Measurements from ENCODE around the gene UBE2D4. TPM values are rescaled to one million over a fixed set of nuclear protein-coding genes. Genes with fewer than 3 reads are reported as not detected.

The UBE2D4 gene
- total RNA-seq, 4 donors from 2014 or later: 13.3 to 55.7 (median 15.5) TPM

DNA sequence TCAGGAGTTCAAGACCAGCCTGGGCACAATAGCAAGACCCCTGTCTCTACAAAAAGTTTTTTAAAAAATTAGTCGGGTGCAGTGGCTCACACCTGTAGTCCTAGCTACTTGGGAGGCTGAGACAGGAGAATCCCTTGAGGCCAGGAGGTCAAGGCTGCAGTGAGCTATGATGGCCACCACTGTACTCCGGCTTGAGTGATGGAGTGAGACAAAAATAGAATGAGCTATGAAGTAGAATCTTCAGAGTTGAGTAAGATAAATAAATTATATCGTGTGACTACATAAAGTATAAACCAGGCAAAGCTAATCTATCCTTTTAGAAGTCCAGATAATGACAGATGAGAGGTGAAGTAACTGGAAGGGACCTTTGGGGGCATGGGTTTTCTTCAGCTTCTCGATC lies 41.6 kb upstream of the UBE2D4 start:
- 91% methylated on average over 3 to 4 of the region's 4 CpGs for WGBS, 2 donors (ENCODE audit: low coverage in 1 of 2)
- in situ Hi-C loops (cut with MboI; ENCODE audit: low pct_ligation_motif_present in 1 of 4, low pct_unique_long_range_greater_than_20kb in 1 of 4, low sequenced_read_pairs in 3 of 4) (no loop called here), intact Hi-C loops (cut with DNase I; ENCODE audit: low total_unique reads) (no loop called here)
- Histone ChIP-seq H3K36me3 (peaks cover 0 to 26% (median 10%) of the 10 kb centered on the region in 4 donors), H3K27ac (no peak overlapping the region), H3K4me3 (no peak overlapping the region), H3K9me3 (no peaks in the 10 kb centered on the region), H3K27me3 (no peaks in the 10 kb centered on the region), H3K4me1 (peaks cover 0 to 6% (median 0%) of the 10 kb centered on the region in 4 donors)
- no peak for DNase-seq
- TF ChIP-seq, protein P1, sequence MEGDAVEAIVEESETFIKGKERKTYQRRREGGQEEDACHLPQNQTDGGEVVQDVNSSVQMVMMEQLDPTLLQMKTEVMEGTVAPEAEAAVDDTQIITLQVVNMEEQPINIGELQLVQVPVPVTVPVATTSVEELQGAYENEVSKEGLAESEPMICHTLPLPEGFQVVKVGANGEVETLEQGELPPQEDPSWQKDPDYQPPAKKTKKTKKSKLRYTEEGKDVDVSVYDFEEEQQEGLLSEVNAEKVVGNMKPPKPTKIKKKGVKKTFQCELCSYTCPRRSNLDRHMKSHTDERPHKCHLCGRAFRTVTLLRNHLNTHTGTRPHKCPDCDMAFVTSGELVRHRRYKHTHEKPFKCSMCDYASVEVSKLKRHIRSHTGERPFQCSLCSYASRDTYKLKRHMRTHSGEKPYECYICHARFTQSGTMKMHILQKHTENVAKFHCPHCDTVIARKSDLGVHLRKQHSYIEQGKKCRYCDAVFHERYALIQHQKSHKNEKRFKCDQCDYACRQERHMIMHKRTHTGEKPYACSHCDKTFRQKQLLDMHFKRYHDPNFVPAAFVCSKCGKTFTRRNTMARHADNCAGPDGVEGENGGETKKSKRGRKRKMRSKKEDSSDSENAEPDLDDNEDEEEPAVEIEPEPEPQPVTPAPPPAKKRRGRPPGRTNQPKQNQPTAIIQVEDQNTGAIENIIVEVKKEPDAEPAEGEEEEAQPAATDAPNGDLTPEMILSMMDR (IDR thresholded peaks at IDR 0.05): no peak
- TF ChIP-seq POLR2A (IDR thresholded peaks at IDR 0.05) (no peak), POLR2AphosphoS5 (IDR thresholded peaks at IDR 0.05) (no peak), EP300 (IDR thresholded peaks at IDR 0.05; ENCODE audit: low read depth) (no peak)

DNA sequence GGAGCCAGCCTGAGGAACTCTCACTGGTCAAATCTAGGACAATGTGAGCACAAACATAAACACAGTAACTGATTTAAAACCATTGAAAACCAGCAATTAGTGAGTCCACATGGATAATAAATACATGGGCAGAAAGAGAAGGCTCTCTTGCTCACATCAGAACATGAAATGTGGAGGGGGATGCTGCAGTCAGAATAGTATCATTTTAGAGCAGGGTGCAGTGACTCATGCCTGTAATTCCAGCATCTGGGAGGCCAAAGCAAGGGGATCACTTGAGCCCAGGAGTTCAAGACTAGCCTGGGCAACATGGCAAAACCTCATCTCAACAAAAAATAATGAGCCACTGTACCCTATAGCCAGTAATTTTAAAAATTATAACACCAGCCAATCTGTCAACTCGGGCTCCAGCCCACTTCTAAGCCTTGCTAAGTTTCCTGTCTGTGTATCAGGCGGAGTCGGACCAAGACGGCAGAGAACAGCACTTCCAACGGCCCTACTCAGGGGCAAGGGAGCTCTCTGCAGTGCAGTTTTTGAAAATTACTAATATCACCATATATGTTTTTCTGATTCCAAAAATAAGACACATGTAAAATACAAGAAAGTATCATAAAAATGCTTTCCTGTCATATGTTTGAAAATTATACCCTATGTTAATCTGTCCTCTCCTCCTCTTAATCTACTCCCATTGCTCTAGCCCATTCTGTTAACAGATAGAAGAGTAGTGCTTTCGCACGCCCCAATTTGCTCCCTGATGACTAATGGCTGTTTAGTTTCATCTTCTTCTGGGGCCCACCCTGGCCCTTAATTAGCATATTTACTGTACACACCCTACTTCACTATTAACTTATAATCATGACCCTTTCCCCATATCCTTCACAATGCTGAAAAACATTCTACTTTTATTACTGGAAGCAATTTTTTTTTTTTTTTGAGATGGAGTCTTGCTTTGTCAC lies 37.0 kb upstream of the UBE2D4 start:
- H3K4me1 ChIP-seq: peaks cover 0 to 25% (median 0%) of the 10 kb centered on the region in 4 donors
- WGBS, 2 donors (ENCODE audit: low coverage in 1 of 2): 84 to 86% methylated on average over 7 of the region's 7 CpGs
- peaks cover 0 to 4% (median 0%) of the 10 kb centered on the region in 4 donors for H3K36me3 ChIP-seq
- H3K27ac ChIP-seq: no peak overlapping the region
- no peak for DNase-seq
- no peaks in the 10 kb centered on the region for H3K27me3 ChIP-seq
- intact Hi-C loops (cut with DNase I; ENCODE audit: low total_unique reads) (no loop called here), in situ Hi-C loops (cut with MboI; ENCODE audit: low pct_ligation_motif_present in 1 of 4, low pct_unique_long_range_greater_than_20kb in 1 of 4, low sequenced_read_pairs in 3 of 4) (no loop called here)
- no peaks in the 10 kb centered on the region for H3K9me3 ChIP-seq
- TF ChIP-seq POLR2A (IDR thresholded peaks at IDR 0.05) (no peak), POLR2AphosphoS5 (IDR thresholded peaks at IDR 0.05) (no peak), EP300 (IDR thresholded peaks at IDR 0.05; ENCODE audit: low read depth) (no peak)
- TF ChIP-seq, protein P1 (IDR thresholded peaks at IDR 0.05): no peak
- H3K4me3 ChIP-seq: no peak overlapping the region

DNA sequence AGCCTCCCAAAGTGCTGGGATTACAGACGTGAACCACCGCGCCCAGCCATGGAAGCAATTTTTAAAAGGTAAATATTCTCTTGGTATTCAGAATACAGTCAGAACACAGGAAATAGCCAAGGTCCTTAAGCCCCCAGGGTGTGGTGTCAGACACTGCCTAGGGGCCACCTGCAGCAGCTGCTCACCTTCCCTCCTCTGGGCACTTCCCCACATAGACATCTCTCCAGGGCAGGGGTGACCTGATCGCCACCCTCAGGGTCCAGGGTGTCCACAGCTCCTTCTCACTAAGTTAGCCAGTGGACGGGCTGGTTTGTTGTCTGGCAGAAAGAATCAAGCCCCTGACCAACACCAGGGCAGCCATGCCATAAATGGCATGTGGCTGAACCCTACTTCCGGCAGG lies 35.8 kb upstream of the UBE2D4 start:
- no peak overlapping the region for H3K4me3 ChIP-seq

More for the DNA sequence above, 35.8 kb upstream of the UBE2D4 start:
- Histone ChIP-seq H3K9me3 (no peaks in the 10 kb centered on the region), H3K27me3 (no peaks in the 10 kb centered on the region), H3K4me1 (peaks cover 0 to 25% (median 0%) of the 10 kb centered on the region in 4 donors), H3K27ac (no peak overlapping the region), H3K36me3 (no peaks in the 10 kb centered on the region)
- WGBS, 2 donors (ENCODE audit: low coverage in 1 of 2): 87 to 91% methylated on average over 3 to 6 of the region's 6 CpGs
- intact Hi-C loops (cut with DNase I; ENCODE audit: low total_unique reads) (no loop called here), in situ Hi-C loops (cut with MboI; ENCODE audit: low pct_ligation_motif_present in 1 of 4, low pct_unique_long_range_greater_than_20kb in 1 of 4, low sequenced_read_pairs in 3 of 4) (no loop called here)
- no peak for DNase-seq
- TF ChIP-seq, protein P1 (IDR thresholded peaks at IDR 0.05): no peak
- TF ChIP-seq POLR2AphosphoS5 (IDR thresholded peaks at IDR 0.05) (no peak), EP300 (IDR thresholded peaks at IDR 0.05; ENCODE audit: low read depth) (no peak), POLR2A (IDR thresholded peaks at IDR 0.05) (no peak)
